Stomach (tissue), 9 donors: Measurements from ENCODE around the gene ANKRD39. TPM values are rescaled to one million over a fixed set of nuclear protein-coding genes. Genes with fewer than 3 reads are reported as not detected.
"Not testable (repeated sequence)": the region's sequence is repeated elsewhere in the genome, so short reads cannot be mapped to it uniquely, and the experiment has no call there.

ENCODE experiments used
- DNase-seq, 2 donors: peaks; one replicate each; pipeline versions ENCODE4 v3.0.0 to v3.0.0-alpha.2; 2013 to 2019
- H3K27ac ChIP-seq, 5 donors: fragments of 200-600 bp in 4 of 5; sonication (generic) in 4 of 5; one replicate each; pipeline ENCODE4 v1.5.1; 2013 to 2019; ENCODE audit warnings: mild to moderate bottlenecking in 1 of 5, moderate library complexity in 1 of 5
- H3K27me3 ChIP-seq, 3 donors: fragments of 200-600 bp; sonication (generic); one replicate each; pipeline ENCODE4 v1.5.1; 2017 to 2019; ENCODE audit warnings: mixed run types in 1 of 3
- H3K36me3 ChIP-seq, 4 donors: fragments of 200-600 bp; sonication (generic); 1 replicate in 3 of 4; 2 replicates in 1 of 4; pipeline ENCODE4 v1.5.1; 2016 to 2019
- H3K4me1 ChIP-seq, 4 donors: fragments of 200-600 bp; sonication (generic); one replicate each; pipeline ENCODE4 v1.5.1; 2016 to 2019
- H3K4me3 ChIP-seq, 4 donors: fragments of 200-600 bp; sonication (generic) in 3 of 4; one replicate each; pipeline ENCODE4 v1.5.1; 2016 to 2019; ENCODE audit warnings: mild to moderate bottlenecking in 1 of 4
- H3K9me3 ChIP-seq, 4 donors: fragments of 200-600 bp; sonication (generic); one replicate each; pipeline ENCODE4 v1.5.1; 2016 to 2019
- CTCF ChIP-seq, 7 experiments: fragments of 450-650 bp in 4 of 7; fragments of 200-600 bp in 3 of 7; sonication (generic) in 3 of 7; IDR thresholded peaks; one replicate each; pipeline ENCODE4 v1.5.1; 2016 to 2019; ENCODE audit warnings: antibody characterized with exemption in 7 of 7, control low read depth in 2 of 7, mild to moderate bottlenecking in 1 of 7
- EP300 ChIP-seq: sonication (generic); formaldehyde crosslinking; IDR thresholded peaks from one replicate; pipeline ENCODE4 v1.6.1; 2017; ENCODE audit warnings: antibody characterized with exemption
- POLR2A ChIP-seq, 4 donors: fragments of 450-650 bp; IDR thresholded peaks; one replicate each; pipeline ENCODE4 v1.6.1; 2016; ENCODE audit warnings: antibody characterized with exemption in 4 of 4, control low read depth in 2 of 4, mild to moderate bottlenecking in 1 of 4, moderate library complexity in 1 of 4
- POLR2AphosphoS5 ChIP-seq, 3 donors: sonication (generic); formaldehyde crosslinking; IDR thresholded peaks; one replicate each; pipeline ENCODE4 v1.6.1; 2016; ENCODE audit warnings: antibody characterized with exemption in 3 of 3
- WGBS, 5 donors: extraction: QIAGEN DNeasy Blood & Tissue Kit in 3 of 5; methylation state at CpG; one replicate each; pipeline versions ENCODE4 v1.1.5 to v1.1.7; 2013 to 2018; 5-methylcytosine and 5-hydroxymethylcytosine counted together
- intact Hi-C: fragments of 100-400 bp; cut with DNase I; formaldehyde crosslinking; loops from one replicate; pipeline ENCODE4 v1.15.1; 2023; ENCODE audit warnings: low total_unique reads
- polyA plus RNA-seq, 3 donors: library from polyadenylated mRNA; stranded (reverse); fragments of 200-250 nt; gene quantifications; one replicate each; pipeline ENCODE4 v1.2.3, GENCODE V29; 2013
- total RNA-seq, 5 donors: library from RNA; depleted of rRNA; stranded (reverse); fragments of >200 nt; gene quantifications; one replicate each; pipeline versions ENCODE4 v1.1.0 to v1.2.3, GENCODE V29; 2014 to 2016
- donor health status: healthy with polysubstance abuse.
- donor health status: Bipolar disorder and iron deficiency.
- donor health status: healthy.

The ANKRD39 gene
- total and polyA plus RNA-seq, 8 donors = 2.8 to 32.1 (median 12.8) TPM

- TF ChIP-seq EP300 (no peak), CTCF (IDR thresholded peaks at IDR 0.05) (no peak), POLR2AphosphoS5 (IDR thresholded peaks at IDR 0.05) (no peak), POLR2A (IDR thresholded peaks at IDR 0.05) (no peak)
- intact Hi-C loops = no loop called here
- H3K4me1 ChIP-seq = peaks cover 36 to 59% (median 43%) of the 10 kb centered on the region in 4 donors
- peak overlapping the region in 2 of 5 donors; percentile 6 to 21 for H3K27ac ChIP-seq
- no peak overlapping the region for H3K4me3 ChIP-seq
- H3K9me3 ChIP-seq = no peaks in the 10 kb centered on the region
- DNase-seq = no peak
- no peaks in the 10 kb centered on the region for H3K36me3 ChIP-seq
- no peaks in the 10 kb centered on the region for H3K27me3 ChIP-seq
- WGBS, 5 donors = 81 to 91% (median 89%) methylated on average over 7 of the region's 7 CpGs
Measured at GRCh38 chr2:96890252-96890651, 32.4 kb upstream of the ANKRD39 start.

GRCh38 chr2:96889502-96889901 is 31.7 kb upstream of the ANKRD39 start:
- H3K4me1 ChIP-seq = peaks cover 36 to 63% (median 42%) of the 10 kb centered on the region in 4 donors
- H3K9me3 ChIP-seq, intact Hi-C loops, DNase-seq, H3K36me3 ChIP-seq, H3K4me3 ChIP-seq, H3K27ac ChIP-seq, H3K27me3 ChIP-seq: not testable (repeated sequence)
- WGBS, 5 donors = 90 to 98% (median 96%) methylated on average over 5 of the region's 5 CpGs

- H3K27ac ChIP-seq = peak overlapping the region in 4 of 5 donors; percentile 56 to 79 (median 62)
- peaks cover 36 to 63% (median 42%) of the 10 kb centered on the region in 4 donors for H3K4me1 ChIP-seq
- no peak overlapping the region for H3K4me3 ChIP-seq
- no peak for TF ChIP-seq CTCF (IDR thresholded peaks at IDR 0.05)
- no peak for TF ChIP-seq EP300
- TF ChIP-seq POLR2AphosphoS5 (IDR thresholded peaks at IDR 0.05) = no peak
- no peak for TF ChIP-seq POLR2A (IDR thresholded peaks at IDR 0.05)
- intact Hi-C loops = no loop called here
- peak; percentile 70 to 88 for DNase-seq
- 30 to 55% (median 35%) methylated on average over 5 to 12 of the region's 12 CpGs for WGBS, 5 donors
- no peaks in the 10 kb centered on the region for H3K27me3 ChIP-seq
- no peaks in the 10 kb centered on the region for H3K36me3 ChIP-seq
- no peaks in the 10 kb centered on the region for H3K9me3 ChIP-seq
Measured at GRCh38 chr2:96888072-96889011, 30.5 kb upstream of the ANKRD39 start.

GRCh38 chr2:96887493-96888012 is 29.7 kb upstream of the ANKRD39 start:
- DNase-seq = peak in 1 of 2 donors; percentile 80
- Histone ChIP-seq H3K27me3 (no peaks in the 10 kb centered on the region), H3K36me3 (no peaks in the 10 kb centered on the region), H3K4me3 (no peak overlapping the region), H3K27ac (peak overlapping the region in 4 of 5 donors; percentile 56 to 79 (median 62)), H3K9me3 (no peaks in the 10 kb centered on the region), H3K4me1 (peaks cover 36 to 63% (median 42%) of the 10 kb centered on the region in 4 donors)
- no peak for TF ChIP-seq CTCF (IDR thresholded peaks at IDR 0.05)
- TF ChIP-seq POLR2AphosphoS5 (IDR thresholded peaks at IDR 0.05) = peak in 1 of 3 donors; percentile 35
- no peak for TF ChIP-seq POLR2A (IDR thresholded peaks at IDR 0.05)
- TF ChIP-seq EP300 = no peak
- intact Hi-C loops = no loop called here
- WGBS, 5 donors = 44 to 66% (median 56%) methylated on average over 18 of the region's 18 CpGs
